ENCODE measurements around the gene THBD.
"Not testable (repeated sequence)": the region's sequence is repeated elsewhere in the genome, so short reads cannot be mapped to it uniquely, and the experiment has no call there.

Gene THBD

GRCh38 chr20:23033918-23034317 lies 15.6 kb downstream of the THBD start:
- DNase-seq, result no peak

- DNase-seq, result no peak
Measured at GRCh38 chr20:23032750-23033078, 16.8 kb downstream of the THBD start.

DNA sequence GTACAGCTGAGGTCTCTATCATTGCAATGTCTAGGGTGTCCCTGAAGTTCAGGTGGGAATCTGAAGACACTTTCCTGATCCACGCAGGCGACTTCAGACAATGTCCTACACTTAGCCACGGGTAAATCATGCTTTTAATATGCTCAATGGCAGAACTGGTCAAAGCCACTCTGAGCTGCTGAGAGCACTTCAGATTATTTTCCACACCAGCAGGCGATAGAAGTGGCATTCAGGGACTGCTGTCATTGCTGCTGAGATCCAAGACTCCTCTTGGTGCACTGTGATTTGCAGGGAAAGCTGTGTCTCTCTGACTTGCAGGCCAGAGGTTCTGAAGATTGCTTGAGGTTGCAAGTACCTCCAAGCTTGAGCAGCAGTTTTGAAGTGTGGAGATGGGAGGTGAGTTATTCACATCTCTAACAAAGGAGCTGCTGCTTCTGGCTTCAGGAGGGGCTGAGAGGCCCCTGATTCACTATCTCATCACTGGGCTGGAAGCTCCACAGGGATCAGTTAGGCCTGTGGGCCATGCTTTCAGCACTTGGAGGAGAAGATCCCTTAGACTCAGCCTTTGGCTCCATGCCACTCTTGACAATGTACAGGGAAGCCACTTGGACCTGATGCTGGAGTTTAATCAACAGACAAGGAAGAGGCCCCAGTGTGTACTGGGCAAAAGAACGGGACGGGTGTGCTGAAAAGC lies 17.3 kb downstream of the THBD start:
- no peak for DNase-seq

GRCh38 chr20:23031346-23031745 lies 18.1 kb downstream of the THBD start:
- DNase-seq, result no peak

DNA sequence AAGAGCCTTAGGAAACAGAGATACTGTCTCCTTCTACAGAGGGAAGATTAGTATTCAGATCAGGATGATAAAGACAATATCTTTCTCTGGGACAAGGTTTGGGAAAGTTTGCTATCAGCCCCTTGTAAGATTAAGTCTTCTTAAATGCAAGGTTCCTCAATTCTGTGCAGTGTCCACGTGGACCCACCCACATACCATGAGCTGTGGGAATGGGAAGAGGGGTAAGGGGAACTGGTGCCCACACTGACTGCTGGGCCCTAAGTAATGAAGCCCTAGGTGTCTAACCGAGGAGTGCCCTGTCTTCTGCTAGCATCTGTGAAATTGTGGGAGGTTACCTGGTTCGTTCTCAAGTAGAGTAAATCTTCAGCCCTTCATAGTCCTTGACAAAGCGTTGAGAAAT lies 20.1 kb downstream of the THBD start:
- no peak for DNase-seq

GRCh38 chr20:23028392-23028791 lies 21.1 kb downstream of the THBD start:
- no peak for DNase-seq

- no peak for DNase-seq
Measured at GRCh38 chr20:23027721-23028120, 21.8 kb downstream of the THBD start.

DNA sequence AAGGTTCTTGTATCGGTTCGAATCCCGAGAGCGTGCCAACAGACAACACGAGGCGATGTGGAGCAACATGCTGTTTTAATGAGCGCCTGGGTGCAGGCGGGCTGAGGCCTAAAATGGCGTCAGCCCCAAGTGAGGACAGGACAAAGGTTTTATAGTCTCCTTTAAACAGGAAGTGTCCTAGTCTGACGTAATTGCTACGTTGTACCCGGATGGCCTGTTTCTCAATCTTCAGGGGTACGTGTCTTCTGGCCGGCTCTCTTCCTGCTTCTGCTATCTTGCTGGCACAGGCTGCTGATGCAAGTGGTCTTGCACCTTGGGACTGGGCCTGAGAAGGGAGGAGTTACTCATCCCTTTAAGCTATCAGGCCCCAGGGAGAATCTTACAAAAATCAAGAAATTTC lies 24.0 kb downstream of the THBD start:
- DNase-seq, result not testable (repeated sequence)

- DNase-seq, result no peak
Measured at GRCh38 chr20:23024701-23025100, 24.8 kb downstream of the THBD start.

DNA sequence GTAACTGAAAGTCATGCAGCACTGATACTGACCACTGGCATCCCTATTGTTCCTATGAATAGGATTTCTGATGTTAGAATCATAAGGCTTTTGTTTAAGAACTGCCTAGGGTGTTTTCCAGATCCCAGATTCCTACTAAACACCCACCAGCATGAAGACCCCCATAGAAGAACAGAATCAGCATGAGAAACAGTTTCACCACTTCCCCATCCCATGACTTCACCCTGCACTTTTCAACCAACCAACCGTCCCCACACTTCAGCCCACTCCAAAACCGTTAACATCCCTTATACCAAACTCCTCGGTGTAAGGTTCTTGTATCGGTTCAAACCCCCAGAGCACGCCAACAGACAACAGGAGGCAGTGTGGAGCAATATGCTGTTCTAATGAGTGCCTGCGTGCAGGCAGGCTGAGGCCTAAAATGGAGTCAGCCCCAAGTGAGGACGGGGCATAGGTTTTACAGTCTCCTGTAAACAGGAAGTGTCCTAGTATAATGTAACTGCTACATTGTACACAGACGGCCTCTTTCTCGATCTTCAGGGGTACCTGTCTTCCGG lies 25.8 kb downstream of the THBD start:
- no peak for DNase-seq

GRCh38 chr20:23022849-23023248 lies 26.6 kb downstream of the THBD start:
- no peak for DNase-seq

DNA sequence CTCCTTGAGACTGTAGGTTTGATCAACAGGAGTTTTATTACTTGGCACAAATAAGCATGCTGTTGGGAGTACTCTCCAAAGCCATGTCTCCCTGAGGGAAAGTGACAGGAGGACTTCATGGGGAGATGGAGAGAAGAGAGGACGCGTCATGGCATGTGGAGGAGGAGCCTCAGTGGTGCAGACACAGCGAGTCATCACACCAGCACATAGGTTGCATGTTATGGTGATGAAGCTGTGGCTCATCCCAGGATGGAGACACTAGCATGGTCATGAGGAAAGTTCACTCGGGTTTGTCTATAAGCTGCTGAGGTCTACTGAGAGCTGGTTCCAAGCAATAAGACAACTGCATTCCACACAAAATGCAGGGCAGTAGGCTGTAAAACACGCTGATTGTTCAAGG lies 27.5 kb downstream of the THBD start:
- DNase-seq, result no peak

- DNase-seq, result no peak
Measured at GRCh38 chr20:23021541-23021940, 27.9 kb downstream of the THBD start.

GRCh38 chr20:23020230-23021018 lies 29.0 kb downstream of the THBD start:
- no peak for DNase-seq

DNA sequence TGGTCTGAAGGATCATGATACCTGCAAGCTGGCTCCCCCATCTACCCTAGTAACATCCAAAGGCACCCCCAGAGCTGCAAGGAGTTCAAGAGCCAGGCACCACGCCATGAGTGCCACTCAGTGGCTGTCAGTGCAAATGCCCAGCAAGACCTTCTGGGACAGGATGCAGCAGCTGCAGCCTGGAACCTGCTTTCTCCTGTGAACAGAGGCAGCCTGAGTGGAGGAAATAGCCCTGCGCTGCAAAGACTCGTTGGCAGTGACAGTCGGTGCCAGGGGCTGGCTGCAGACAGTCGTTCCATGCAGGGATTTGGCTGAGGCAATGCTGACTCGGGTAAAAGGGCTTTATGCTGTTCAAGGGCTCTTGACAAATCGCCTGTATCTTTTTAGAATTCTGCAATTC lies 30.1 kb downstream of the THBD start:
- no peak for DNase-seq

- DNase-seq, result no peak
Measured at GRCh38 chr20:23018941-23019340, 30.5 kb downstream of the THBD start.

DNA sequence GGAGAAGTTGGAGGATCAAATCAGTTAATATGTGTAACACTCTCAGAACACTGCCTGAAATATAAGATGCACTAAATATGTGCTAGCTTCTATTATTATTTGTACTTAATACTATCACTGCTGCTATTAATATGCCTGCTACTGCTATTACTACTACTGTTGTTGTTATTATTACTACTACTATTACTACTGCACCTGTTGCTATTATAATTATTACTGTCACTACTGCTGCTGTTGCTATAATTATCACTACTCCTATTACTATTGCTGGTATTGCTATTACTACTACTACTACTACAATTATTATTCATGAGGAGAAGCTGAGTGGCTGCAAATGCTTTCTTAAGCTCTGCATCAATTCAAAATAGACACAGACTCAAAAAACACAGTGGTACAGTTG lies 31.0 kb downstream of the THBD start:
- DNase-seq, result no peak

DNA sequence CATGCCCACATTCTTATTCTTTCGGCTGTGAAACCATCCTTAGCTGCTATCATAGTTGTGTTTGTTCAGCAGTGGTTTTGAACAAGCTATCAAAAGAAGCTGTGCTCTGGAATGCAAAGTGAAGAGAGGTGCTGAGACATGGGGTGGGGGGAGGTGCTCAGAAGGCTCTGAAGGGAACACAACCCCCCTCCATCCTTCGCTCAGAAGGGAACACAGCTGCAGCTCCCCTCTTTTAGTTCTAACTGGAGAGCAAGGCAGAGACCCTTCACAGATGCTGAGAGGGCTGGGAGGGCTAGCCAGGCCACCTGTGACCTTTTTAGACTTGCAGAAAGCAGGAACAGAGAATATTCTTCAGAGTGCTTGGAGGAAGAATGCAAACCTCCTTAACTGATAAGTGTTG lies 32.0 kb downstream of the THBD start:
- no peak for DNase-seq

GRCh38 chr20:23013429-23013828 lies 36.0 kb downstream of the THBD start:
- no peak for DNase-seq

DNA sequence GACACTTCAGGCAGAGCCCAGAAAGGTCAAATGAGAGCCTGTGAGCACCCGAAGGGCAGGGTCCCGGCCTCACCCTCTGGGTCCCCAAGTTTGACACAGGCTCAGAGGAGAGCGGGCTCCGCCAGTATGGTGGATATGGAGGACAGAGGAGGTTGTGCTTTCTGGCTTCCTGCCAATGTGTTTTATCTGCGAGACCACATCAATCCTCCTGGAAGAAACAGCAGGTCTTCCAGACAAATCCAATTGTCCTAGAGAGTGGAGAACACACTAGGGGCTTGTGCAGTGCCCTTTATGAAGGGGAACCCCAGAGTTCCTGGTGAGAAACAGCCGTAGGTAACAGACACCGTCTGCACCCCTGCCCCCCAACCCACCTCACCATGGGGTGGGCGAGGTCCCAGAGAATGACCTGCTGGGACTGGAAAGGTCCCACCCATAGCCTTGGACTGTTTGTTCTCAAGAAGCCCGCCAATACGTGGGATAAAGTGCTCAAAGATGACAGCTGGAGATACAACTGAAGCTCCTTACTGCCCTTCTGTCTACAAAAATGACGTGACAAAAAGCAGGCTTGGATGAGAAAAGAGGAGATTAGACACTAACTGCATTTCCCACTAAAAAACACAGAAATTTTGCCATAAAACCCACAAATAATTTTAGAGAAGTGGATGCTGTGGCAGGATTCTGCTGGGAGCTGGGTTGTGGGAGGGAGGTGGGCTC lies 38.3 kb downstream of the THBD start:
- DNase-seq, result no peak

GRCh38 chr20:23010096-23010495 lies 39.4 kb downstream of the THBD start:
- DNase-seq, result no peak

- no peak for DNase-seq
Measured at GRCh38 chr20:23009636-23010035, 39.8 kb downstream of the THBD start.

- no peak for DNase-seq
Measured at GRCh38 chr20:23008667-23009066, 40.8 kb downstream of the THBD start.
